C4-2B (cell line): Measurements from ENCODE around the gene HS3ST4.

Source experiments
- CTCF ChIP-seq: fragments of 450-650 bp; conservative IDR thresholded peaks from 2 replicates; pipeline ENCODE4 v1.5.1; 2017; ENCODE audit warnings: mild to moderate bottlenecking
- ZFX ChIP-seq: fragments of 450-650 bp; IDR thresholded peaks from 2 replicates; pipeline ENCODE4 v1.6.1; 2017

DNA sequence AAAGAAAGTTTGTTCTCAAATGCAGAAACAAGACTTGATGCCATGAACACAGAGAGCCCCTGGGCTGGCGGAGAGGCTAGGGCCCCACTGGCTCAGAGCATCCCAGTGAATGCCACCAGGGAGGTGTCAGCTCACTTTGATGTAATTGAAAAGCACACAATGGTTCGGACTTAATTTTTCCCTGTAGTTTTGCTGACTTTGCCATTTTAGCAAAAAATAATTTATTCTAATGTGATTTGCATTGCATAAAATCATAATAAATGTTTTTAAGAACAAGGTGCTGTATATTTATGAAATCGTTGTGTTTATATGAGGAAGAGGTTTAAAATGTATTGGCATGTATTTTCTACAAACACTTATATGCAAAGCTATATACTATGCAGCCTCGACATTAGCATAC, 140.5 kb downstream of the HS3ST4 start:
- TF ChIP-seq CTCF (no peak), ZFX (no peak)
